ENCODE data around the gene CARD6. TPM values are rescaled to one million over a fixed set of nuclear protein-coding genes. Genes with fewer than 3 reads are reported as not detected.

CARD6 gene
- total RNA-seq, 1 donor from 2014 or later, result 1.0 TPM

DNA sequence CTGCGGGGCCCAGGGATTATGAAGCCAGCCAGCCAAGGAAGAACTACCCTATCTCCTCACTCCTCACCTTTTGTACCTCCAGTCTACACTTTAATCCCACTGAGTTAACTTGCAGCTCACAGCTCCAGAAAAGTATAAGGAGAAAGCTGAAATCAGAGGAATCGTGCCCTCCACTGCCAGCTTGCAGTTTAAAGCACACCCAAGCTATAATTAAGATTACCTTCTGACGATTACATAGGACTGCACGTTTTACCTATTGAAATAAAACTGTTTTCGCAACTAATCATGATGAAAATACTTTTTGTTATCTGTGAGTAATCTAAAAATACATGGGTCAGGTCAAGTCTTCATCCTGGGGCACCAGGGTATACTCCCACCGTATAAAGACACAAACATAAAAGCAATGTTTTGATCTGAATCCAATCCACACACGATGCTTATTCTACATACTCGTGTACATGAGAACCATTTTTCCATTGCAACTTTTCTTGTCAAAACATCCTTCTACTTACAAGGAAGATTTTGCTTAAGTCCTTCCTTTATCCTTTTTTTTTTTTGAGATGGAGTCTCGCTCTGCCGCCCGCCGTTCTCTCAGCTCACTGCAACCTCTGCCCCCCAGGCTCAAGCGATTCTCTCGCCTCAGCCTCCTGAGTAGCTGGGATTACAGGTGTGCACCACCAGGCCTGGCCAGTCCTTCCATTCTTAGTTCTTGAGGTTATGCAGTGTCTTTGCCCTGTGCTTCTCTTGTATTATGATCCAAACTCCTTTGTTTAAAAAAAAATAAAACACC is 13.8 kb upstream of the CARD6 start:
- no peaks in the 10 kb centered on the region for H3K9me3 Mint-ChIP-seq (ENCODE audit: unreplicated experiment)
- peaks cover 12% of the 10 kb centered on the region for H3K4me1 ChIP-seq (ENCODE audit: insufficient read depth, low read length)
- no peak overlapping the region for H3K27ac ChIP-seq (ENCODE audit: low read depth, low read length)
- H3K4me1 Mint-ChIP-seq (ENCODE audit: low read depth, unreplicated experiment), result peaks cover 35% of the 10 kb centered on the region
- H3K79me2 ChIP-seq (ENCODE audit: insufficient read depth, low read length), result peaks cover 33% of the 10 kb centered on the region
- peaks cover 65% of the 10 kb centered on the region for H3K36me3 ChIP-seq (ENCODE audit: insufficient read depth, low read length)
- no peak overlapping the region for H3K4me3 ChIP-seq (ENCODE audit: insufficient read depth, low read depth, low read length)
- FAIRE-seq (no peak), DNase-seq (ENCODE audit: low read depth) (no peak)
- H3K27me3 ChIP-seq (ENCODE audit: insufficient read depth, low read length), result no peaks in the 10 kb centered on the region
- no peak for TF ChIP-seq CTCF (IDR thresholded peaks at IDR 0.05; ENCODE audit: insufficient read depth, low read depth, low read length)
- no peak for TF ChIP-seq EZH2 (IDR thresholded peaks at IDR 0.05; ENCODE audit: insufficient read depth, low read length)
- H3K4me3 Mint-ChIP-seq (ENCODE audit: unreplicated experiment), result no peak overlapping the region
- H3K27me3 Mint-ChIP-seq (ENCODE audit: low read depth, unreplicated experiment), result no peaks in the 10 kb centered on the region
- H3K27ac Mint-ChIP-seq (ENCODE audit: unreplicated experiment), result peak overlapping the region; percentile 34
- H2AFZ ChIP-seq (ENCODE audit: low read depth, low read length), result no peak overlapping the region
- H3K36me3 Mint-ChIP-seq (ENCODE audit: low read depth, unreplicated experiment), result peaks cover 31% of the 10 kb centered on the region
- H3K9ac ChIP-seq (ENCODE audit: low read length), result no peak overlapping the region
- no peaks in the 10 kb centered on the region for H3K9me3 ChIP-seq (ENCODE audit: insufficient read depth, low read depth, low read length)
- peaks cover 74% of the 10 kb centered on the region for H4K20me1 ChIP-seq (ENCODE audit: insufficient read depth, low read length)
- no peak overlapping the region for H3K4me2 ChIP-seq (ENCODE audit: low read length)

DNA sequence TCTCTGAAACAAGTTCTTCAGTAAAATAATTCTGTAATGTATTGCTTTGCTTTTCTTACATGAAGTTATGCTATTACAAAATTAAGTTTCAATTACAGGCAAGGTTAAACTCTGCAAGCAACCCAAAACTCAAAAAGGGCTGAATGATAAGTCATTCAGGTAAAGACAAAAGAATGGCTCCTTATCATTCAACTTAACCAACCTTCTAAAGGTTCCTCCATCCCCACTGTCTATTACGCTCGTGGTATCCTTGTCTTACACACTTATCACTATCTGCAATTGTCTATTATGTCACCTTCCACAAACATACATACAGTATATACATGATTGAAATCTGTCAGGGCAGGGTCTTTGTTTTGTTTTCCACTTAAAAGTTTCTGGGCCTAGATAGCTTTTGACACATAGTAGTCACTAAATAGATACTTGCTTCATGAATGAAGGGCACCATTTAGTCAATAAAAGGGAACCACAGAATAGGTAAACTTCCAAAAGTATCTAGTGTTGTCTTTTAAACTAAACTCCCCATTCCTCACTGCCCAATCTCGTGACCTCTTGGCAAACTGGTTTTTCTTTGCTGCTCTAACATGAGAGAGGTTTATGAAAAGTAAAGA is 13.0 kb upstream of the CARD6 start:
- DNase-seq (ENCODE audit: low read depth) (no peak), FAIRE-seq (no peak)
- no peak overlapping the region for H3K27ac ChIP-seq (ENCODE audit: low read depth, low read length)
- no peak overlapping the region for H2AFZ ChIP-seq (ENCODE audit: low read depth, low read length)
- no peaks in the 10 kb centered on the region for H3K9me3 Mint-ChIP-seq (ENCODE audit: unreplicated experiment)
- peaks cover 40% of the 10 kb centered on the region for H3K79me2 ChIP-seq (ENCODE audit: insufficient read depth, low read length)
- no peak overlapping the region for H3K4me2 ChIP-seq (ENCODE audit: low read length)
- peaks cover 72% of the 10 kb centered on the region for H3K36me3 ChIP-seq (ENCODE audit: insufficient read depth, low read length)
- peaks cover 20% of the 10 kb centered on the region for H3K4me1 ChIP-seq (ENCODE audit: insufficient read depth, low read length)
- peaks cover 41% of the 10 kb centered on the region for H3K4me1 Mint-ChIP-seq (ENCODE audit: low read depth, unreplicated experiment)
- H3K4me3 Mint-ChIP-seq (ENCODE audit: unreplicated experiment), result no peak overlapping the region
- no peak overlapping the region for H3K9ac ChIP-seq (ENCODE audit: low read length)
- TF ChIP-seq EZH2 (IDR thresholded peaks at IDR 0.05; ENCODE audit: insufficient read depth, low read length), result no peak
- no peak for TF ChIP-seq CTCF (IDR thresholded peaks at IDR 0.05; ENCODE audit: insufficient read depth, low read depth, low read length)
- H3K4me3 ChIP-seq (ENCODE audit: insufficient read depth, low read depth, low read length), result no peak overlapping the region
- H3K9me3 ChIP-seq (ENCODE audit: insufficient read depth, low read depth, low read length), result no peaks in the 10 kb centered on the region
- H3K36me3 Mint-ChIP-seq (ENCODE audit: low read depth, unreplicated experiment), result peaks cover 36% of the 10 kb centered on the region
- no peaks in the 10 kb centered on the region for H3K27me3 ChIP-seq (ENCODE audit: insufficient read depth, low read length)
- peaks cover 81% of the 10 kb centered on the region for H4K20me1 ChIP-seq (ENCODE audit: insufficient read depth, low read length)
- no peak overlapping the region for H3K27ac Mint-ChIP-seq (ENCODE audit: unreplicated experiment)
- no peaks in the 10 kb centered on the region for H3K27me3 Mint-ChIP-seq (ENCODE audit: low read depth, unreplicated experiment)
